GM23338 (cell line): ENCODE results near the gene ASPSCR1. TPM values are rescaled to one million over a fixed set of nuclear protein-coding genes. Genes with fewer than 3 reads are reported as not detected.

Experiments
- ATAC-seq: fragments of 200-7000 bp; cut with Tn5 transposase; 3 replicates; pipeline ENCODE4 v1.9.1; 2020
- DNase-seq: peaks from one replicate; pipeline ENCODE4 v3.0.0-alpha.2; 2015; ENCODE audit warnings: low spot score
- H2AFZ ChIP-seq: fragments of 200-600 bp; sonication (generic); 2 replicates; pipeline ENCODE4 v1.8.0; 2016; ENCODE audit warnings: antibody characterized with exemption, mild to moderate bottlenecking, moderate library complexity
- H3F3A ChIP-seq: fragments of 200-600 bp; sonication (generic); replicated peaks from 2 replicates; pipeline ENCODE4 v1.8.0; 2017; ENCODE audit warnings: antibody characterized with exemption, mixed run types, low read depth
- H3K27ac ChIP-seq: fragments of 200-600 bp; sonication (generic); 2 replicates; pipeline ENCODE4 v1.6.1; 2016; ENCODE audit warnings: low read depth
- H3K27me3 ChIP-seq: fragments of 200-600 bp; sonication (generic); 2 replicates; pipeline ENCODE4 v1.8.0; 2016; ENCODE audit warnings: mild to moderate bottlenecking, mixed run types, moderate library complexity; ENCODE audit not compliant: insufficient read depth
- H3K36me3 ChIP-seq: fragments of 200-600 bp; sonication (generic); 2 replicates; pipeline ENCODE4 v1.8.0; 2016; ENCODE audit warnings: mild to moderate bottlenecking; ENCODE audit not compliant: insufficient read depth
- H3K4me1 ChIP-seq: fragments of 200-600 bp; sonication (generic); 2 replicates; pipeline ENCODE4 v1.8.0; 2016; ENCODE audit warnings: mild to moderate bottlenecking, moderate library complexity; ENCODE audit not compliant: insufficient read depth
- H3K4me2 ChIP-seq: fragments of 200-600 bp; sonication (generic); 2 replicates; pipeline ENCODE4 v1.7.1; 2017; ENCODE audit warnings: mixed run types
- H3K4me3 ChIP-seq: fragments of 200-600 bp; sonication (generic); 2 replicates; pipeline ENCODE4 v1.6.1; 2016; ENCODE audit warnings: mixed run types
- H3K79me2 ChIP-seq: fragments of 200-600 bp; sonication (generic); replicated peaks from 2 replicates; pipeline ENCODE4 v1.8.0; 2017; ENCODE audit warnings: mild to moderate bottlenecking; ENCODE audit not compliant: insufficient read depth
- H3K9me2 ChIP-seq: fragments of 200-600 bp; sonication (generic); 2 replicates; pipeline ENCODE4 v1.8.0; 2017; ENCODE audit not compliant: insufficient read depth
- H4K20me1 ChIP-seq: fragments of 200-600 bp; sonication (generic); replicated peaks from 2 replicates; pipeline ENCODE4 v1.8.0; 2017; ENCODE audit warnings: mild to moderate bottlenecking; ENCODE audit not compliant: insufficient read depth
- H3K27ac Mint-ChIP-seq: 2 replicates; pipeline ENCODE4 v1.8.0; 2020; ENCODE audit warnings: inconsistent platforms, mild to moderate bottlenecking, moderate library complexity, mixed read lengths
- H3K27me3 Mint-ChIP-seq: 3 replicates; pipeline ENCODE4 v1.8.0; 2022; ENCODE audit warnings: low read depth, mild to moderate bottlenecking, moderate library complexity, mixed read lengths, inconsistent platforms; ENCODE audit not compliant: insufficient read depth, poor library complexity
- H3K36me3 Mint-ChIP-seq: 3 replicates; pipeline ENCODE4 v1.8.0; 2021; ENCODE audit warnings: low read depth, mild to moderate bottlenecking, inconsistent platforms, moderate library complexity, mixed read lengths
- H3K4me1 Mint-ChIP-seq: 3 replicates; pipeline ENCODE4 v1.8.0; 2020; ENCODE audit warnings: mild to moderate bottlenecking, inconsistent platforms, mixed read lengths
- H3K4me3 Mint-ChIP-seq: 3 replicates; pipeline ENCODE4 v1.8.0; 2021; ENCODE audit warnings: moderate library complexity, mild to moderate bottlenecking, inconsistent platforms, mixed read lengths
- H3K9me3 Mint-ChIP-seq: 3 replicates; pipeline ENCODE4 v1.8.0; 2020; ENCODE audit warnings: moderate library complexity, mild to moderate bottlenecking, inconsistent platforms, mixed read lengths
- CTCF ChIP-seq, 2 experiments: fragments of 200-600 bp in 1 of 2; sonication (generic) in 1 of 2; conservative IDR thresholded peaks; 2 replicates each; pipeline versions ENCODE4 v1.5.1 to v1.6.1; 2016 to 2017; ENCODE audit warnings: antibody characterized with exemption in 2 of 2, low read depth in 2 of 2, mild to moderate bottlenecking in 2 of 2, moderate library complexity in 1 of 2
- EZH2 ChIP-seq: fragments of 200-600 bp; sonication (generic); IDR thresholded peaks from one replicate; pipeline ENCODE4 v1.8.0; 2017; ENCODE audit warnings: antibody characterized with exemption, mild to moderate bottlenecking, low read depth; ENCODE audit not compliant: unreplicated experiment
- EZH2phosphoT487 ChIP-seq: fragments of 200-600 bp; sonication (generic); IDR thresholded peaks from one replicate; pipeline ENCODE4 v1.8.1; 2018; ENCODE audit warnings: antibody characterized with exemption; ENCODE audit not compliant: unreplicated experiment
- STAT1 ChIP-seq: IDR thresholded peaks from one replicate; pipeline ENCODE4 v1.6.1; 2016; ENCODE audit warnings: antibody characterized with exemption; ENCODE audit not compliant: unreplicated experiment
- ZNF114 ChIP-seq: fragments of 250-450 bp; sonication (Bioruptor Pico); IDR thresholded peaks from 2 replicates; pipeline ENCODE4 v1.5.0; 2020; ENCODE audit warnings: mild to moderate bottlenecking, moderate library complexity
- ZNF331 ChIP-seq: fragments of 250-450 bp; sonication (Bioruptor Pico); IDR thresholded peaks from 2 replicates; pipeline ENCODE4 v1.5.0; 2020; ENCODE audit warnings: low read depth, mild to moderate bottlenecking, moderate library complexity
- ZNF462 ChIP-seq: fragments of 250-450 bp; sonication (Bioruptor Pico); IDR thresholded peaks from 2 replicates; pipeline ENCODE4 v1.5.0; 2020; ENCODE audit warnings: mild to moderate bottlenecking, moderate library complexity
- polyA plus RNA-seq: library from polyadenylated mRNA; unstranded; fragments of >200 nt; fragmentation: Nextera tagmentation; extraction: Ambion mirVana; gene quantifications from 2 replicates; pipeline ENCODE4 v1.2.1, GENCODE V29; 2016
- total RNA-seq: library from RNA; depleted of rRNA; stranded (reverse); fragments of >200 nt; shearing (Covaris generic); gene quantifications from 2 replicates; pipeline ENCODE4 v1.2.3, GENCODE V29; 2014
- TF ChIP-seq, protein P1 (sequence below): IDR thresholded peaks from 2 replicates; pipeline ENCODE4 v1.6.1; 2016; ENCODE audit warnings: antibody characterized with exemption

Gene ASPSCR1
- total and polyA plus RNA-seq, 2 experiments from 2014 or later, result 44.2 to 46.9 TPM

GRCh38 chr17:81959362-81960129 is 17.9 kb upstream of the ASPSCR1 start:
- no peaks in the 10 kb centered on the region for H3K9me2 ChIP-seq
- peak overlapping the region; percentile 48 for H3K4me3 ChIP-seq
- DNase-seq (peak; percentile 80), ATAC-seq (peak; percentile 25)
- Mint-ChIP-seq H3K4me3 (no peak overlapping the region), H3K27ac (no peak overlapping the region), H3K4me1 (no peaks in the 10 kb centered on the region; the same call in 2 of the 3 replicates), H3K9me3 (peaks cover 3% of the 10 kb centered on the region; the same call in 1 of the 3 replicates), H3K36me3 (no peaks in the 10 kb centered on the region; the same call in 2 of the 3 replicates), H3K27me3 (peaks cover 57% of the 10 kb centered on the region)
- peaks cover 12% of the 10 kb centered on the region for H3F3A ChIP-seq
- H3K36me3 ChIP-seq, result no peaks in the 10 kb centered on the region
- 0 out of 2 replicates have a peak, but pooled peaks cover 6% of the 10 kb centered on the region for H4K20me1 ChIP-seq
- no peak for TF ChIP-seq EZH2phosphoT487
- peak in 1 of 2 experiments; percentile 80; a peak in 2 of 4 replicates for TF ChIP-seq CTCF (conservative IDR thresholded peaks at IDR 0.05; ENCODE audit: low read depth in 2 of 2)
- no peak for TF ChIP-seq ZNF331 (CRISPR knock-in tag)
- no peak for TF ChIP-seq STAT1
- TF ChIP-seq, protein P1, sequence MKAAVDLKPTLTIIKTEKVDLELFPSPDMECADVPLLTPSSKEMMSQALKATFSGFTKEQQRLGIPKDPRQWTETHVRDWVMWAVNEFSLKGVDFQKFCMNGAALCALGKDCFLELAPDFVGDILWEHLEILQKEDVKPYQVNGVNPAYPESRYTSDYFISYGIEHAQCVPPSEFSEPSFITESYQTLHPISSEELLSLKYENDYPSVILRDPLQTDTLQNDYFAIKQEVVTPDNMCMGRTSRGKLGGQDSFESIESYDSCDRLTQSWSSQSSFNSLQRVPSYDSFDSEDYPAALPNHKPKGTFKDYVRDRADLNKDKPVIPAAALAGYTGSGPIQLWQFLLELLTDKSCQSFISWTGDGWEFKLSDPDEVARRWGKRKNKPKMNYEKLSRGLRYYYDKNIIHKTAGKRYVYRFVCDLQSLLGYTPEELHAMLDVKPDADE, result no peak
- no peak for TF ChIP-seq ZNF114 (CRISPR knock-in tag)
- peaks cover 75% of the 10 kb centered on the region for H3K27me3 ChIP-seq
- peak overlapping the region; percentile 69 for H3K4me2 ChIP-seq
- H3K79me2 ChIP-seq, result no peaks in the 10 kb centered on the region
- H3K27ac ChIP-seq, result no peak overlapping the region
- H2AFZ ChIP-seq, result no peak overlapping the region
- H3K4me1 ChIP-seq, result peaks cover 5% of the 10 kb centered on the region; the same call in 1 of the 2 replicates

GRCh38 chr17:81960130-81960958 is 17.1 kb upstream of the ASPSCR1 start:
- H2AFZ ChIP-seq, result no peak overlapping the region
- peaks cover 83% of the 10 kb centered on the region for H3K27me3 ChIP-seq
- DNase-seq (peak; percentile 66), ATAC-seq (peak; percentile 22)
- H3K4me3 ChIP-seq, result peak overlapping the region; percentile 48
- Mint-ChIP-seq H3K4me3 (peak overlapping the region; percentile 44; the same call in 2 of the 3 replicates), H3K36me3 (no peaks in the 10 kb centered on the region; the same call in 2 of the 3 replicates), H3K27me3 (peaks cover 59% of the 10 kb centered on the region), H3K27ac (no peak overlapping the region), H3K9me3 (peaks cover 3% of the 10 kb centered on the region; the same call in 1 of the 3 replicates), H3K4me1 (no peaks in the 10 kb centered on the region; the same call in 2 of the 3 replicates)
- H3K79me2 ChIP-seq, result no peaks in the 10 kb centered on the region
- H3F3A ChIP-seq, result peaks cover 12% of the 10 kb centered on the region
- TF ChIP-seq ZNF462 (CRISPR knock-in tag) (no peak), ZNF331 (CRISPR knock-in tag) (no peak), EZH2 (peak; percentile 77), EZH2phosphoT487 (no peak), ZNF114 (CRISPR knock-in tag) (no peak)
- 0 out of 2 replicates have a peak, but pooled peaks cover 6% of the 10 kb centered on the region for H4K20me1 ChIP-seq
- H3K4me2 ChIP-seq, result peak overlapping the region; percentile 69
- no peaks in the 10 kb centered on the region for H3K9me2 ChIP-seq
- peaks cover 5% of the 10 kb centered on the region; the same call in 1 of the 2 replicates for H3K4me1 ChIP-seq
- no peak overlapping the region for H3K27ac ChIP-seq
- no peaks in the 10 kb centered on the region for H3K36me3 ChIP-seq
